Measurements from ENCODE around the gene KDM2A. TPM values are rescaled to one million over a fixed set of nuclear protein-coding genes. Genes with fewer than 3 reads are reported as not detected.

The KDM2A gene
- total RNA-seq, 1 donor from 2014 or later: 62.9 TPM

- TF ChIP-seq CTCF (IDR thresholded peaks at IDR 0.05): no peak
- no peak for DNase-seq (ENCODE audit: extremely low spot score, unreplicated experiment)
- Mint-ChIP-seq H3K9me3 (ENCODE audit: unreplicated experiment) (no peaks in the 10 kb centered on the region), H3K27ac (ENCODE audit: unreplicated experiment) (no peak overlapping the region), H3K4me3 (ENCODE audit: unreplicated experiment) (no peak overlapping the region), H3K36me3 (ENCODE audit: unreplicated experiment) (peaks cover 24% of the 10 kb centered on the region), H3K4me1 (ENCODE audit: unreplicated experiment) (no peaks in the 10 kb centered on the region), H3K27me3 (ENCODE audit: unreplicated experiment) (no peaks in the 10 kb centered on the region)
Observed at GRCh38 chr11:67211656-67212436, 92.8 kb downstream of the KDM2A start.

GRCh38 chr11:67213178-67213621 is 94.1 kb downstream of the KDM2A start:
- DNase-seq (ENCODE audit: extremely low spot score, unreplicated experiment): no peak
- H3K4me1 Mint-ChIP-seq (ENCODE audit: unreplicated experiment): no peaks in the 10 kb centered on the region
- no peak overlapping the region for H3K27ac Mint-ChIP-seq (ENCODE audit: unreplicated experiment)
- peaks cover 28% of the 10 kb centered on the region for H3K36me3 Mint-ChIP-seq (ENCODE audit: unreplicated experiment)
- no peaks in the 10 kb centered on the region for H3K27me3 Mint-ChIP-seq (ENCODE audit: unreplicated experiment)
- H3K9me3 Mint-ChIP-seq (ENCODE audit: unreplicated experiment): no peaks in the 10 kb centered on the region
- TF ChIP-seq CTCF (IDR thresholded peaks at IDR 0.05): no peak
- no peak overlapping the region for H3K4me3 Mint-ChIP-seq (ENCODE audit: unreplicated experiment)

- H3K9me3 Mint-ChIP-seq (ENCODE audit: unreplicated experiment): no peaks in the 10 kb centered on the region
- no peak overlapping the region for H3K4me3 Mint-ChIP-seq (ENCODE audit: unreplicated experiment)
- H3K27me3 Mint-ChIP-seq (ENCODE audit: unreplicated experiment): no peaks in the 10 kb centered on the region
- H3K36me3 Mint-ChIP-seq (ENCODE audit: unreplicated experiment): peaks cover 33% of the 10 kb centered on the region
- H3K4me1 Mint-ChIP-seq (ENCODE audit: unreplicated experiment): no peaks in the 10 kb centered on the region
- H3K27ac Mint-ChIP-seq (ENCODE audit: unreplicated experiment): no peak overlapping the region
- no peak for DNase-seq (ENCODE audit: extremely low spot score, unreplicated experiment)
- TF ChIP-seq CTCF (IDR thresholded peaks at IDR 0.05): no peak
Observed at GRCh38 chr11:67227726-67228125, 108.7 kb downstream of the KDM2A start.

- H3K27me3 Mint-ChIP-seq (ENCODE audit: unreplicated experiment): no peaks in the 10 kb centered on the region
- peaks cover 40% of the 10 kb centered on the region for H3K36me3 Mint-ChIP-seq (ENCODE audit: unreplicated experiment)
- no peaks in the 10 kb centered on the region for H3K4me1 Mint-ChIP-seq (ENCODE audit: unreplicated experiment)
- no peak overlapping the region for H3K27ac Mint-ChIP-seq (ENCODE audit: unreplicated experiment)
- H3K9me3 Mint-ChIP-seq (ENCODE audit: unreplicated experiment): no peaks in the 10 kb centered on the region
- DNase-seq (ENCODE audit: extremely low spot score, unreplicated experiment): no peak
- no peak for TF ChIP-seq CTCF (IDR thresholded peaks at IDR 0.05)
- H3K4me3 Mint-ChIP-seq (ENCODE audit: unreplicated experiment): no peak overlapping the region
Observed at GRCh38 chr11:67230406-67230805, 111.3 kb downstream of the KDM2A start.

GRCh38 chr11:67230886-67231285 is 111.8 kb downstream of the KDM2A start:
- no peak for DNase-seq (ENCODE audit: extremely low spot score, unreplicated experiment)
- Mint-ChIP-seq H3K27ac (ENCODE audit: unreplicated experiment) (no peak overlapping the region), H3K9me3 (ENCODE audit: unreplicated experiment) (no peaks in the 10 kb centered on the region), H3K27me3 (ENCODE audit: unreplicated experiment) (no peaks in the 10 kb centered on the region), H3K4me3 (ENCODE audit: unreplicated experiment) (no peak overlapping the region), H3K4me1 (ENCODE audit: unreplicated experiment) (no peaks in the 10 kb centered on the region), H3K36me3 (ENCODE audit: unreplicated experiment) (peaks cover 40% of the 10 kb centered on the region)
- no peak for TF ChIP-seq CTCF (IDR thresholded peaks at IDR 0.05)
